Brain microvascular endothelial cell (primary cell): ENCODE measurements around the gene PRM1.

Source experiments
- DNase-seq: peaks from one replicate; pipeline ENCODE4 v3.0.0-alpha.2; 2020
- H3K27ac ChIP-seq: fragments of 250-450 bp; sonication (Bioruptor Pico); 2 replicates; pipeline ENCODE4 v1.5.1; 2020; ENCODE audit warnings: mild to moderate bottlenecking, moderate library complexity
- H3K27me3 ChIP-seq: fragments of 250-450 bp; sonication (Bioruptor Pico); replicated peaks from 2 replicates; pipeline ENCODE4 v1.5.1; 2020; ENCODE audit warnings: mild to moderate bottlenecking
- H3K36me3 ChIP-seq: fragments of 250-450 bp; sonication (Bioruptor Pico); replicated peaks from 2 replicates; pipeline ENCODE4 v1.5.1; 2020; ENCODE audit warnings: mild to moderate bottlenecking
- H3K4me3 ChIP-seq: 2 replicates; pipeline ENCODE4 v1.5.1; 2011; ENCODE audit warnings: low read depth, mild to moderate bottlenecking, control low read depth, low read length, moderate library complexity
- in situ Hi-C: cut with HindIII; loops from 2 replicates; pipeline ENCODE4 v1.10.0; 2017; ENCODE audit warnings: low sequenced_read_pairs, low pct_ligation_motif_present
- TF ChIP-seq, protein P1 (sequence below): IDR thresholded peaks from 2 replicates; pipeline ENCODE4 v1.5.1; 2011; ENCODE audit warnings: low read depth, mild to moderate bottlenecking, moderate library complexity, low read length, control low read depth, inconsistent platforms; ENCODE audit errors: missing control alignments

Gene PRM1

DNA sequence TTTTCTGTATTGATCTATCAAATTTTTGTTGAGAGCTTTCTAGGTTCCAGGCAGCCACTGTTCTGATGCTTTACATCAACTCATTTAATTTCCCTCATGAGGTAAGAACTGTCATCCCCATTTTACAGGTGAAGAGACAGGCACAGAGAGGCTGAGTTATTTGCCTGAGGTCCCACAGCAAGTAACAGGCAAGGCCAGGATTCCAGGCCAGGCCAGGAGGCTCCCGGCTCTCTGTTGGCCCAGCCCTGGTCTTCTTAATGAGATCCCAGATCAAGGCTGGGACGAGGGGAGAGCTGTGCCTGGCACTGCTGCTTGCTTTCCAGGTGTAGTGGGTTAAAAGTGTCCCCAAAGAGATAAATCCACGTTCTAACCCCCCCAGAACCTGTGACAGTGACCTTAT, 41.7 kb upstream of the PRM1 start:
- Histone ChIP-seq H3K36me3 (no peaks in the 10 kb centered on the region), H3K27ac (no peak overlapping the region), H3K27me3 (no peaks in the 10 kb centered on the region), H3K4me3 (no peak overlapping the region)
- TF ChIP-seq, protein P1, sequence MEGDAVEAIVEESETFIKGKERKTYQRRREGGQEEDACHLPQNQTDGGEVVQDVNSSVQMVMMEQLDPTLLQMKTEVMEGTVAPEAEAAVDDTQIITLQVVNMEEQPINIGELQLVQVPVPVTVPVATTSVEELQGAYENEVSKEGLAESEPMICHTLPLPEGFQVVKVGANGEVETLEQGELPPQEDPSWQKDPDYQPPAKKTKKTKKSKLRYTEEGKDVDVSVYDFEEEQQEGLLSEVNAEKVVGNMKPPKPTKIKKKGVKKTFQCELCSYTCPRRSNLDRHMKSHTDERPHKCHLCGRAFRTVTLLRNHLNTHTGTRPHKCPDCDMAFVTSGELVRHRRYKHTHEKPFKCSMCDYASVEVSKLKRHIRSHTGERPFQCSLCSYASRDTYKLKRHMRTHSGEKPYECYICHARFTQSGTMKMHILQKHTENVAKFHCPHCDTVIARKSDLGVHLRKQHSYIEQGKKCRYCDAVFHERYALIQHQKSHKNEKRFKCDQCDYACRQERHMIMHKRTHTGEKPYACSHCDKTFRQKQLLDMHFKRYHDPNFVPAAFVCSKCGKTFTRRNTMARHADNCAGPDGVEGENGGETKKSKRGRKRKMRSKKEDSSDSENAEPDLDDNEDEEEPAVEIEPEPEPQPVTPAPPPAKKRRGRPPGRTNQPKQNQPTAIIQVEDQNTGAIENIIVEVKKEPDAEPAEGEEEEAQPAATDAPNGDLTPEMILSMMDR = no peak
- in situ Hi-C loops = no loop called here
- DNase-seq = no peak

DNA sequence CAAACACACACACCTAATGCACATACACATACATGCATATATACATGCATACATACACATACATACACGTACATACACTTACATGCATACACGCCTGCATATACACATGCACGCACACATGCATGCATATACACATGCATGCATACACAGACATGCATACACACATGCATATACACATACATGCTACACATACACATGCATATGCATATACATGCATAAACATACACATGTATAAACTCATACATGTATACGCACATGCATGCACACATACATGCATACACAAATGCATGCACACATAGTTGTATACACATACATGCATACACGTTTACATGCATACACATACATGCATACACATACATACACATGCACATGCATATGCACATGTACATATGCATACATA, 40.5 kb upstream of the PRM1 start:
- TF ChIP-seq, protein P1 = no peak
- Histone ChIP-seq H3K4me3 (no peak overlapping the region), H3K27ac (no peak overlapping the region), H3K36me3 (no peaks in the 10 kb centered on the region), H3K27me3 (no peaks in the 10 kb centered on the region)
- in situ Hi-C loops = no loop called here
- no peak for DNase-seq

- no peak for DNase-seq
- in situ Hi-C loops = no loop called here
- Histone ChIP-seq H3K27ac (no peak overlapping the region), H3K27me3 (no peaks in the 10 kb centered on the region), H3K36me3 (no peaks in the 10 kb centered on the region), H3K4me3 (no peak overlapping the region)
- TF ChIP-seq, protein P1 = no peak
Observed at GRCh38 chr16:11320170-11320569, 39.0 kb upstream of the PRM1 start.

- H3K36me3 ChIP-seq = no peaks in the 10 kb centered on the region
- no peaks in the 10 kb centered on the region for H3K27me3 ChIP-seq
- DNase-seq = no peak
- TF ChIP-seq, protein P1 = no peak
- H3K27ac ChIP-seq = no peak overlapping the region
- no peak overlapping the region for H3K4me3 ChIP-seq
- in situ Hi-C loops = no loop called here
Observed at GRCh38 chr16:11319529-11320146, 38.5 kb upstream of the PRM1 start.

DNA sequence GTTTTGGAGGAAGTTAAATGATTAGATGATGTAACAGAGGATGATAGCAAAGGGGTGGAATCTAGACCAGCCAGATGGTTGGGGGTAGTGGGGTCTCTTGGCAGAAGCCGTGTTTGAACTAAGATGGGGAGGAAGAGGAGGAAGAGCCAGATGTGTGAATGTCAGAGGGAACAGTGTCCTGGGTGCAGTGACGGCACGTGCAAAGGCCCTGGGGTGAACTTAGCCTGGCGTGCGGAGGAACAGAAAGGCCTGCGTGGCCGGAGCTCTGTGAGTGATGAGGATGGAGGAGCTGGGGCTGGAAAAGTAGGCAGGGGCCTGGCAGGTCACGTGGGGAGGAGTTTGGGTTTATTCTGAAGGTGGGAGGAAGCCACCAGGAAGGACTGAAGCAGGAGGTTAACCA, 37.7 kb upstream of the PRM1 start:
- Histone ChIP-seq H3K27ac (no peak overlapping the region), H3K4me3 (no peak overlapping the region), H3K36me3 (no peaks in the 10 kb centered on the region), H3K27me3 (no peaks in the 10 kb centered on the region)
- in situ Hi-C loops = no loop called here
- TF ChIP-seq, protein P1 = no peak
- no peak for DNase-seq
